Panc1 (cell line): ENCODE results near the gene PTPRE.

ENCODE experiments used
- CTCF ChIP-seq: fragments of 450-650 bp; IDR thresholded peaks from 2 replicates; pipeline ENCODE4 v1.5.1; 2017; ENCODE audit warnings: mild to moderate bottlenecking
- POLR2AphosphoS5 ChIP-seq: IDR thresholded peaks from 2 replicates; pipeline ENCODE4 v1.6.1; 2012; ENCODE audit warnings: mild to moderate bottlenecking, low read depth, low read length, moderate library complexity
- SIN3A ChIP-seq: IDR thresholded peaks from 2 replicates; pipeline ENCODE4 v1.6.1; 2012; ENCODE audit warnings: low read depth, mild to moderate bottlenecking, low read length, moderate library complexity, borderline replicate concordance; ENCODE audit not compliant: insufficient read depth

GRCh38 chr10:127866276-127867013 lies 40.5 kb upstream of the PTPRE start:
- TF ChIP-seq SIN3A (no peak), CTCF (no peak), POLR2AphosphoS5 (no peak)
